Psoas muscle (tissue), 8 donors: ENCODE results near the gene RICTOR. TPM values are rescaled to one million over a fixed set of nuclear protein-coding genes. Genes with fewer than 3 reads are reported as not detected.
A peak's percentile ranks its signal among the peaks of the same experiment; 100 is the strongest.

Experiments used
- ATAC-seq, 4 donors: fragments of 200-7000 bp; cut with Tn5 transposase; one replicate each; pipeline ENCODE4 v1.9.1; 2020; ENCODE audit warnings: moderate library complexity in 3 of 4, mild to moderate bottlenecking in 2 of 4
- DNase-seq, 2 donors: peaks; one replicate each; pipeline ENCODE4 v3.0.0-alpha.2; 2020
- H3K27ac ChIP-seq: fragments of 200-600 bp; one replicate; pipeline ENCODE4 v1.8.0; 2022
- H3K27me3 ChIP-seq, 3 donors: fragments of 200-600 bp in 1 of 3; one replicate each; pipeline versions ENCODE4 v1.6.1 to v1.8.0; 2013 to 2022; ENCODE audit warnings: low read length in 2 of 3, mild to moderate bottlenecking in 2 of 3, moderate library complexity in 1 of 3; ENCODE audit not compliant: insufficient read depth in 3 of 3
- H3K36me3 ChIP-seq, 2 donors: fragments of 200-600 bp in 1 of 2; one replicate each; pipeline versions ENCODE4 v1.6.1 to v1.8.0; 2013 to 2022; ENCODE audit warnings: low read depth in 1 of 2, mild to moderate bottlenecking in 1 of 2, moderate library complexity in 1 of 2; ENCODE audit not compliant: insufficient read depth in 1 of 2
- H3K4me1 ChIP-seq: fragments of 200-600 bp; one replicate; pipeline ENCODE4 v1.8.0; 2022
- H3K4me3 ChIP-seq: fragments of 200-600 bp; one replicate; pipeline ENCODE4 v1.8.0; 2022; ENCODE audit warnings: mild to moderate bottlenecking
- H3K9me3 ChIP-seq: fragments of 200-600 bp; one replicate; pipeline ENCODE4 v1.8.0; 2022
- CTCF ChIP-seq: fragments of 200-600 bp; IDR thresholded peaks from one replicate; pipeline ENCODE4 v1.8.0; 2022; ENCODE audit warnings: antibody characterized with exemption
- WGBS, 3 donors: extraction: QIAGEN DNeasy Blood & Tissue Kit; methylation state at CpG; one replicate each; pipeline versions ENCODE4 v1.1.6 to v1.1.7; 2013; 5-methylcytosine and 5-hydroxymethylcytosine counted together
- intact Hi-C, 2 donors: fragments of 100-400 bp; cut with DNase I; formaldehyde crosslinking; loops; one replicate each; pipeline versions ENCODE4 v1.11.0 to v1.14.2; 2022
- polyA plus RNA-seq, 3 donors: library from polyadenylated mRNA; stranded (reverse); fragments of 200-250 nt; gene quantifications; one replicate each; pipeline ENCODE4 v1.2.3, GENCODE V29; 2013
- total RNA-seq, 4 donors: library from RNA; stranded (reverse); fragmentation: NEBNext Ultra II Directional in 2 of 4; extraction: Animal tissue kit (Norgen Biotek cat#: 25700) in 2 of 4; gene quantifications; one replicate each; pipeline versions ENCODE4 v1.2.1 to v1.2.4, GENCODE V29; 2021 to 2023
- donor health status: healthy with polysubstance abuse.
- donor health status: DM: no; HTN: no; CAD: no; lungs with moderate emphysema.
- donor health status: Bipolar disorder and iron deficiency.
- donor health status: healthy.
- donor health status: DM: yes; HTN: yes; CAD: no.
- donor health status: DM: no; HTN: no; CAD: no.
- donor health status: DM: no; HTN: no; CAD: no.
- donor health status: DM: yes; HTN: yes; CAD: no.

Gene RICTOR
- total and polyA plus RNA-seq, 7 donors, result 2.7 to 46.7 (median 34.0) TPM

- no peak for TF ChIP-seq CTCF
- Histone ChIP-seq H3K4me3 (no peak overlapping the region), H3K36me3 (no peaks in the 10 kb centered on the region), H3K27ac (peak overlapping the region; percentile 3), H3K4me1 (peaks cover 19% of the 10 kb centered on the region), H3K9me3 (no peaks in the 10 kb centered on the region), H3K27me3 (no peaks in the 10 kb centered on the region)
- no peak for ATAC-seq
- no peak for DNase-seq
- 91 to 99% (median 93%) methylated on average over 1 of the region's 1 CpG for WGBS, 3 donors
- intact Hi-C loops, result no loop called here
Observed at GRCh38 chr5:39031041-39031440, 43.2 kb downstream of the RICTOR start.

GRCh38 chr5:39025456-39025855 lies 48.7 kb downstream of the RICTOR start:
- Histone ChIP-seq H3K4me1 (peaks cover 42% of the 10 kb centered on the region), H3K27ac (peak overlapping the region; percentile 42)
- WGBS, 3 donors, result 96 to 98% (median 96%) methylated on average over 4 of the region's 4 CpGs

GRCh38 chr5:39024884-39025283 lies 49.3 kb downstream of the RICTOR start:
- H3K4me3 ChIP-seq, result no peak overlapping the region
- intact Hi-C loops, result no loop called here
- H3K27ac ChIP-seq, result peak overlapping the region; percentile 55
- ATAC-seq (peak in 2 of 4 donors; percentile 22 to 53), DNase-seq (no peak)
- H3K4me1 ChIP-seq, result peaks cover 42% of the 10 kb centered on the region
- no peak for TF ChIP-seq CTCF
- H3K36me3 ChIP-seq, result peaks cover 0 to 9% of the 10 kb centered on the region in 2 donors
- no peaks in the 10 kb centered on the region for H3K9me3 ChIP-seq
- H3K27me3 ChIP-seq, result no peaks in the 10 kb centered on the region

More at GRCh38 chr5:39025456-39025855, 48.7 kb downstream of the RICTOR start:
- Histone ChIP-seq H3K9me3 (no peaks in the 10 kb centered on the region), H3K4me3 (no peak overlapping the region), H3K36me3 (peaks cover 0 to 4% of the 10 kb centered on the region in 2 donors), H3K27me3 (no peaks in the 10 kb centered on the region)
- intact Hi-C loops, result no loop called here
- TF ChIP-seq CTCF, result no peak
- DNase-seq (no peak), ATAC-seq (no peak)

GRCh38 chr5:39024005-39024404 lies 50.2 kb downstream of the RICTOR start:
- TF ChIP-seq CTCF, result no peak
- Histone ChIP-seq H3K9me3 (no peaks in the 10 kb centered on the region), H3K27ac (peak overlapping the region; percentile 55), H3K4me1 (peaks cover 42% of the 10 kb centered on the region), H3K36me3 (peaks cover 0 to 11% of the 10 kb centered on the region in 2 donors), H3K27me3 (no peaks in the 10 kb centered on the region), H3K4me3 (no peak overlapping the region)
- intact Hi-C loops, result no loop called here
- ATAC-seq, result peak; percentile 82 to 86 (median 85)
- 68 to 83% (median 80%) methylated on average over 7 of the region's 7 CpGs for WGBS, 3 donors
- peak in 1 of 2 donors; percentile 52 for DNase-seq

GRCh38 chr5:39023121-39023520 lies 51.1 kb downstream of the RICTOR start:
- ATAC-seq, result no peak
- no peak for DNase-seq
- Histone ChIP-seq H3K4me1 (peaks cover 42% of the 10 kb centered on the region), H3K4me3 (no peak overlapping the region), H3K36me3 (peaks cover 0 to 16% of the 10 kb centered on the region in 2 donors), H3K9me3 (no peaks in the 10 kb centered on the region), H3K27ac (peak overlapping the region; percentile 55), H3K27me3 (no peaks in the 10 kb centered on the region)
- intact Hi-C loops, result no loop called here
- WGBS, 3 donors, result 77 to 97% (median 89%) methylated on average over 4 of the region's 4 CpGs
- TF ChIP-seq CTCF, result no peak
